Stimulated activated CD4-positive, alpha-beta T cell treated with anti-CD3 and anti-CD28 coated beads, Interleukin-4, amount 100 ng/mL, for 48 hours (primary cell): Measurements from ENCODE around the gene FAM83F.
"Not testable (repeated sequence)": the region's sequence is repeated elsewhere in the genome, so short reads cannot be mapped to it uniquely, and the experiment has no call there.

Experiments used
- DNase-seq, 2 donors: peaks; one replicate each; pipeline ENCODE4 v3.0.0-alpha.2; 2020; ENCODE audit warnings: low read depth in 2 of 2

FAM83F gene

GRCh38 chr22:40015358-40015976, 20.7 kb downstream of the FAM83F start:
- no peak for DNase-seq

- DNase-seq = no peak
These were observed 23.3 kb downstream of the FAM83F start for GRCh38 chr22:40018051-40018450.

GRCh38 chr22:40019100-40019499, 24.3 kb downstream of the FAM83F start:
- DNase-seq = no peak

GRCh38 chr22:40020956-40021355, 26.2 kb downstream of the FAM83F start:
- no peak for DNase-seq

DNA sequence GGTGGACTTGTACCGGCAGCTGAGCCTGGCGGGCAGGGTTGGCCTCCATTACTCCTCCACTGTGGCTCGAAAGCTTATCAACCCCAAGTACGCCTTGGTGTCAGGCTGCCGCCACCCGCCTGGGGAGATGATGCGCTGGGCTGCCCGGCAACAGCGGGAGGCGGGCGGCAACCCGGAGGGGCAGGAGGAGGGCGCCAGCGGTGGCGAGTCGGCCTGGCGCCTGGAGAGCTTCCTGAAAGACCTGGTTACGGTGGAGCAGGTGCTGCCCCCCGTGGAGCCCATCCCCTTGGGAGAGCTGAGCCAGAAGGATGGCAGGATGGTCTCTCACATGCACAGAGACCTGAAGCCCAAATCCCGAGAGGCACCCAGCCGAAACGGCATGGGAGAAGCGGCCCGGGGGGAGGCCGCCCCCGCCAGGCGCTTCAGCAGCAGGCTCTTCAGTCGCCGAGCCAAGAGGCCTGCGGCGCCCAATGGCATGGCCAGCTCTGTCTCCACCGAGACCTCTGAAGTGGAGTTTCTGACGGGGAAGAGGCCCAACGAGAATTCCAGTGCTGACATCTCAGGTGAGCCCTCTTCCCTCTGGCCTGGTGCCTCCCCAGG, 26.7 kb downstream of the FAM83F start:
- DNase-seq = no peak

DNA sequence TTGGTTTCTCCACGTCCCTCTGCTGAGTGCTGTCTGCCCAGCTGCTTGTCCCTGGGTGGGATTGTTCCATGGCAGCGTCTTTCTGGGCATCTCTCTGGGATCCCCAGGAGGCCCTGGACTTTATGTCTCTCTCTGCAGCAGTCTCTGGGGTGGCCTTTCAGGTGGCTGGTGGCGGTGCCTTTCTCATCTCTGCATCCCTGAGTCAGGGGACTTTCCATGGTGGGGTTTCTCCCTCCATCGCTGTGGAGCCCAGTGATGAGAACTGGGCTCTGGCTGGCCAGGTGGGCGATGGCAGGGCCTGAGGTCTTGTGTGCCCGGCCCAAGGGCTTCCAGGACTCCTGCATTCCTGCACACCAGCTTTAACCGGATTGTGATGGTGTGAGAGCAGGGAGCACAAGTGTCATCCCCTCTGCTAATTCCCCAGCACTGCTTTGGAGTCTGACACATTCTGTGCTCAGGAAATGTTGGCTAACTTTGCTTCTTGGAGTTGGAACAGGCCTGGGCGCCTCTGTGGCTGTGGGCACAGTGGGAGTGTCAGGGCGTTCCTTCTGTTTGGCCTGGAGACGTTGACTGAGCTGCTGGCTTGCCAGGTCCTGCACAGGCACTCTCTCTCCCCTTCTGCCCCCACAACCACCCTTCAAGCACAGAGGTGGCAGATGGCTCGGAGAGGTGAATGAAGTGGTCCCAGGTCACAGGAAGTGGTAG, 27.9 kb downstream of the FAM83F start:
- DNase-seq = no peak

DNA sequence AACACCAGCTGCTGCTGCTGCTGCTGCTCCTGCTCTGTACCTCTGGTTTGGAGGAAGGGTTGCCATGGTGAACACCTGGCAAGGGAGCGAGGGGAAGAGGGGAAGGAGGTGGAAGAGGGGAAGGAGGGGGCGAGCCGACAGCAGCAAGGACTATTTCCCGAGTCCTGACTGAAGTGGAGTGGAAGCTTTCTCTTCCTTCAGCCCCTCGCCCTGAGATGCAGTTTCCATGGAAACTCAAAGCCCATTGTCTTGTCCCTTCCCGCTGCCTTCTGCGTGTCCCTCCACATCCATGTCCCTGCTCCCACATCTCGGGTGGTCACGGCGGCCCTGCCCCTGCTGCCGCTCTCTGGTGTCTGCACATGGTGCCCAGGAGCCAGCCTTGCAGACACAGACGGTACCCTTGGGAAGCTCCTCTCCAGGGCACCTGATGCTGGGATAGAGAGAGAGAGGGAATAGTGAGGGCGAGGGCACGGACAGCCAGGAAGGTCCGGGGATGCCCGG, 28.6 kb downstream of the FAM83F start:
- DNase-seq = no peak

DNA sequence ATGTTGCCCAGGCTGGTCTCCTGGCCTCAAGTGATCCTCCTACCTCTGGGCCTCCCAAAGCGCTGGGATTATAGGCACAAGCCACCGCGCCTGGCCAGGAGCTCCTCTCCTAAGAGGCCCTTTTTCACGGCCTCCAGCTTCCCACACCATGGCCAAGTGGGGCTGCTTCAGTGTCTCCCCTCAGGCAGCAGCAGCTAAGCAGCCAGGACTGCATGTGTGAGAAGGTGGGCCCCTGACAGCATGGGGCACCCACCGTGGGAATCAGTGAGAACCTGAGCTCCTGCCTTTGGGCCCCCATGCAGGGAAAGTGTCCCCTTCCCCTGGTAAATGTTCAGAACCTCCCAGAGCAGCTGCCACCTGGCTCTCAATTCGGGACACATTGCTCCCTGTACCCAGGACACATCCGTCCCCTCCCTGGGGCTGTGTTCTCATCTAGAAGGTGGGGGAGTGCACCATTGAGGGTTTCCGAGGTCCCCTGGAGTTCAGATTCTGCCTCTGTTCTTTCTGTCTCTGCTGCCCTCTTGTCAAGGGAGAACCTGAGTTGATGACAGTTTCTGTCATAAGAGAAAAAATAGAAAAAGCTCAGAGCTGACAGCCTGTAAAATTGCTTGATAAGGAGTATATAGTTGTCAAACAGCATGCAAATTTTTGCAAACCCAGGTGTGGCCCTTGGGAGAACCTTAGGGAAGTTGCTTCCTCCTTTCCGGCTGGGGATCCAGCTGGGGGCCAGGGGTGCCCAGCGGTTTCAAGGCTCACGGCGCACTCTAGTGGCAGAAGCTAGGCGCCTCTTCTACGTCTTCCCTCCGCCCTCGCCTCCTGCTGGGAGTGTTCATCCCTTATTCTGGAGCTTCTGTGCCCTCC, 29.7 kb downstream of the FAM83F start:
- DNase-seq = peak; percentile 54 to 57

GRCh38 chr22:40025062-40025379, 30.3 kb downstream of the FAM83F start:
- not testable (repeated sequence) for DNase-seq

- DNase-seq = no peak
These were observed 31.1 kb downstream of the FAM83F start for GRCh38 chr22:40025856-40026255.

DNA sequence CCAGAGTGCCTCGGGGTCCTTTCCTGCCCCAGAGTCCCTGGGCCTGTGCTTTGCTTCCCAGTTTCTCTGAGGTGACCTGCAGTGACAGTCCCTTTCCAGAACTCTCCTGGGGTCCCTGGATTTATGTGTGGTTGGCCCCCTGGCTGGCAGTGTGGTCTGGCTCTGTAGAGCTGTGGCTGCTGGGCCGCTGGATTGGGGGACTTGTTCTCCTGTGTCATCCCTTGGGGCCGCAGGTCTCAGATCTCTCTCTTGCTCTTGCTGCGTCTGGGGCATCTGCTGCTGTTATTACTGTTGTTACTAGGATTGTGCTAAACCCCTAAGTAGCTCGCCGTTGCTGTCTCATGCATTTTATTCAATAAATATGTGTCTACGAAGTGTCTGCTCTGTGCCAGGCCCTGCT, 31.9 kb downstream of the FAM83F start:
- DNase-seq = no peak

DNA sequence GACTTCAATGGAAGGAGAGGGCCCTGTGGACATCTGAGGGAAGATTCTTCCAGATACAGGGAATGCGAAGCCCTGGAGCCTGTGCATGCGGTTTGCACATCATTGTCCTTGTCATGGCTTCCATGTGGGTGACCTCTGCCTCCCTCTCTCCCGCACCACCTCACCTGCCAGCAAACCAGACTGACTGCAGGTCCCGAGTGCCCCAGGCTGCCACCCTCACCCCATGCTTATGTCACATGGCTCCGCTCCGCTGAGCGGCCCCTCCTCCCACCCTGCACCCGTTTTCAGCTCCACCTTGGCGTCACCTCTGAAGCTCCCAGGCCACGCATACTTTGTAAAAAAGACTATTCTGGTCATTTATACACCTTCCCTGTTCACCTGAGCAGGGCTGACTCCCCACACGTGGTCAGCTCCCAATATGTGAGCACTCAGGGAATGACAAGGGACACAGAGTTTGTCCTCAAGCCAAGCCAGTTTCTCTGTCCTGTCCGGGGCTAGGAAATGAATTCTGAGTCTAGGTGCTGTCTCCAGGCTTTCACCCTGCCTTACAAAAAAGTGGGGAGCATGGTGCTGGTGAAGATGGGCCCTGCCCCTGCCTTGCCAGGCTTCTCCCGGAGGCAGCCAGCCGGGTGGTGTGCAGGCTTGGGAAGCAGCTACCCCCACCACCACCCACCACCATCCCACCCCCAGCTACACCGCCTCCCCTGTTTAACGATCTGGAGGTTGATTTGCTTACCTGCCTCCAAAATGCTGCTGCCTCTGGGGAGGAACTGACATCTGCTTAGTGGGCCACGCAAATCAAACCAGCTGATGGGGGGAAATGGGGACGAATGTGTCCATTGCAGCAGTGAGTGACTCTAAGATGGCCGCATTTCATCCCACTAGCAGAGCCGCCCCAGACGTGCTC, 32.7 kb downstream of the FAM83F start:
- no peak for DNase-seq

DNA sequence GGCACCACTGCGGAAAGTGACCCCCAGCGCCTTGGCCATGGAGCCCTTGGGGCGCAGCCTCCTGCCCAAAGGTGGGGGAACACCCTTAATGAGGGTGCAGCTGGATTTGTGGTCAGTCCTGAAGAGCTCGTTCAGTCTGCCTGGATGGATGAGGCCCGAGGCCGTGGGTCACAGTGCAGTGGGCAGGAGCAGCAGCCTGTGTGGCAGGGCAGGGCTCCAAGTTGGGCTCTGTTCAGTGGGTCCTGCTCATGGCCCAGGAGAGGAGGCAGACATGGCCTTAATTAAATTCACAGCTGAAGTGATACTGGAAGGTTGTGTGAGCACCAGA, 33.3 kb downstream of the FAM83F start:
- DNase-seq = no peak

DNA sequence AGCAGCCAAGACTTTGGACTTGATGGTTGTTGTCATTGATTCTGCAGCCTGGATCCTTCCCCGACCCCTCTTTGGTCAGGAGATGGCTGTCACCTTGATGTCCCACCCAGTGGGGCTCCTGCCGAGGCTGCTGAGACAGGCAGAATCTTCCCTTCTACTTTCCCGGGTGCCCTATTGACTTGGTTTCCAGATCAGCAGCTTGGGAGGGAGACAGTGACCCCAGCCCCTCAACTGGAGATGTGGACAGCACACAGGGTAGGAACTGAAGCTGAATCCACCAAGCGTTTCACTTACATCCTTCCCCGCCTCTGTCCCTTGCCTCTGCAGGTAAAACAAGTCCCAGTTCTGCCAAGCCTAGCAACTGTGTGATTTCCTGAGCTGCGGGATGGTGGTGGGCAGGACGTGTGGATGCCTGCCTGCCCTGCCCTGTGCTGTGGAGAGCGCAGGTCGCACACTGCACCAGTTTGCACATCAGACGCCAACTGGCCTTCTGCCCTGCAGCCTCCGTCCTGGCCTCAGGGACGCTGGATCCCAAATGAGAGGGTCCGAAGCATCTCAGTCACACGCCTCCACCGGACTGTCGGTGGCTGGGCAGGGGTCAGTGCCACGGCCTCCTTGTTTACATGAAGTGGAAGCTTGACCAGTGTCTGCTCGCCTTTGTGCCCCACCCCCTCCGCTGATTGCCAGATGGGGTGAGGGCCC, 34.6 kb downstream of the FAM83F start:
- DNase-seq = no peak

DNA sequence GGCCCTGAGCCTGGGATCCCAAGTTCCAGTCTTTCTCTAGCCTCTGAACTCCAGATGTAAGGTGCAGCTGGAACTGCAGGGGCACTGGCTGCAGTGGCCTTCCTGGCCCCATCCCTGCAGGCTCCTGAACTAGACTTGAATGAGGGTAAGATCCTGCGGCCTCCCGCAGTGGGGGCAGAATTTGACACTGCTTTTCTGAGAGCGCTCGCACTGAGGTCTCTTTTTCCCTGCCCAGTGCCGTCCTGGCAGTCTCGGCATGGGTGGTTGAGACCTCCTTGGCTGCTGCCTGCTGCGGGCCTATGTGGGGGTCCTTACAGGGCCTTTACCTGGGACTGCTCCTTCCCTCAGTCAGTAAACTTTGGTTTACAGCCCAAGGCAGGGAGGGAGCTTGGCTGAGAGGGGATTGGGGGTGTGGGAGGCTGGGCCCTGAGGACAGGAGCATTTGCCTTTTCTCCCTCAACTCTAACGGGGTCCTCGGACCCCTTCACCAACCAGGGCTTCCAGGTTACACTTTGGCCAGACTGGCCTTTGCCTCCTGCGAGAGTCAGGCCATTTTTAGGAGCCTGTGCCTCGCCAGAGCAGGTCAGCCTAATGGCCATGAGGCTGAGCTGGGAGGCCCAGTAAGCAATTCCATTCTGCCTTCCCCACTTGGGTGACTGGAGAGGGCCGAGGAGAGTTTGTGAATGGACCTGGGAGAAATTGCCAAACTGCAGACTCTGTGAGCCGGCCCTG, 35.4 kb downstream of the FAM83F start:
- no peak for DNase-seq

DNA sequence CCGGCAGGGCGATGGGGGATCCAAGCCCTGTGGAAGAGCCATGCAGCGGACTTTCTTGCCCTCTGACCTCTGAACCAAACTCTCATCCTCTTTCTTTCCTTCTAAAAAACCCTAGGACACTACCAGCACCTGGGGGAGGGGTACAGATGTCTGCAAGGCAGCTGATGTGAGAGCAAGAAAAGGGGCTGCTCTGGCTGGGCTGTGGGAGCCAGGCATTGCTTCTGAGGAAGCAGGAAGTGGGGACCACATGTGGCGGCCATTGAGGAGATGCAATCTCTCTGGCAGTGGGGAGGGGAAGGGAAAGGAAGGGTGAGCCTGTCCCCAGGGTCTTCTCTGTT, 36.0 kb downstream of the FAM83F start:
- DNase-seq = no peak

- DNase-seq = no peak
These were observed 37.2 kb downstream of the FAM83F start for GRCh38 chr22:40031766-40032470.

- no peak for DNase-seq
These were observed 39.0 kb downstream of the FAM83F start for GRCh38 chr22:40033586-40034380.

DNA sequence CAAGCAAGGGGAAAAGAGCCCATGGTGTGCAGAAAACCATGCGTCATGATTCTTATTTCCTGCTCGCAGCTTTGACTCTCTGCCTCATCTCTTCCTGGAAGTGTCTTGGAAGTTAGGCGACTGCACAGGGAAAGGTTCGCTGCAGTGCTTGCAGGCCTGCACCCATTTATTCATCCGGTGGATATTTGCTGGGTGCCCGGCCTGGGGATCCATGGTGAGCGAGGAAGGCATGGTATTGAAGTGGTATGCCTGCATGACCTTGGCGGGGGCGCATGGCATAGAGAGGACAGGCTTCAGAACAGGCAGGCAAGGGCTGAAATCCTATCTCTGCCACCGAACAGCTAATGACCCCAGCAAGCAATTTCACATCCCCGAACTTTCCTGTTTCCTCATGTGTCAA, 40.6 kb downstream of the FAM83F start:
- DNase-seq = no peak
